Right ventricle myocardium inferior (tissue), 1 donor: ENCODE data around the gene KEAP1. TPM values are rescaled to one million over a fixed set of nuclear protein-coding genes. Genes with fewer than 3 reads are reported as not detected.
"Not testable (repeated sequence)": the region's sequence is repeated elsewhere in the genome, so short reads cannot be mapped to it uniquely, and the experiment has no call there.

ENCODE experiments used
- ATAC-seq: fragments of 200-7000 bp; cut with Tn5 transposase; one replicate; pipeline ENCODE4 v1.9.1; 2020; ENCODE audit warnings: mild to moderate bottlenecking, moderate library complexity
- DNase-seq: peaks from one replicate; pipeline ENCODE4 v3.0.0; 2021; ENCODE audit errors: missing footprints
- intact Hi-C: fragments of 100-400 bp; cut with DNase I; formaldehyde crosslinking; loops from one replicate; pipeline ENCODE4 v1.11.0; 2022
- microRNA-seq: library from miRNA; unstranded; fragments of <30 nt; microRNA quantifications from one replicate; pipeline ENCODE4 v1.2.0, GENCODE V29; 2020
- total RNA-seq: library from RNA; stranded (reverse); fragmentation: NEBNext Ultra II Directional; extraction: Animal tissue kit (Norgen Biotek cat#: 25700); gene quantifications from one replicate; pipeline ENCODE4 v1.2.1, GENCODE V29; 2021
- donor health status: DM: no; HTN: yes; CAD: no; lungs with severe emphysema.

KEAP1 gene
- total RNA-seq, 1 donor from 2014 or later, result 82.8 TPM

DNA sequence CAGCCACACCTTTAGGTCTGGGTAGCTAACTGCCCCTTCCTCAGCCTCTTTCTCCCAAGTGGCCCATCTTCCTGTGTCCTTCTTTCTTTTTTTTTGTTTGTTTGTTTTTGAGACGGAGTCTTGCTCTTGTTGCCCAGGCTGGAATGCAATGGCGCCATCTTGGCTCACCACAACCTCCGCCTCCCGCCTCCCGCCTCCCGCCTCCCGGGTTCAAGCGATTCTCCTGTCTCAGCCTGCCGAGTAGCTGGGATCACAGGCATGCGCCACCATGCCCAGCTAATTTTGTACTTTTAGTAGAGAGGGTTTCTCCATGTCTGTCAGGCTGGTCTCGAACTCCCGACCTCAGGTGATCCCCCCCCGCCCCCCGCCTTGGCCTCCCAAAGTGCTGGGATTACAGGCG is 41.1 kb downstream of the KEAP1 start:
- intact Hi-C loops, ATAC-seq: not testable (repeated sequence)
- DNase-seq, result peak; percentile 39

DNA sequence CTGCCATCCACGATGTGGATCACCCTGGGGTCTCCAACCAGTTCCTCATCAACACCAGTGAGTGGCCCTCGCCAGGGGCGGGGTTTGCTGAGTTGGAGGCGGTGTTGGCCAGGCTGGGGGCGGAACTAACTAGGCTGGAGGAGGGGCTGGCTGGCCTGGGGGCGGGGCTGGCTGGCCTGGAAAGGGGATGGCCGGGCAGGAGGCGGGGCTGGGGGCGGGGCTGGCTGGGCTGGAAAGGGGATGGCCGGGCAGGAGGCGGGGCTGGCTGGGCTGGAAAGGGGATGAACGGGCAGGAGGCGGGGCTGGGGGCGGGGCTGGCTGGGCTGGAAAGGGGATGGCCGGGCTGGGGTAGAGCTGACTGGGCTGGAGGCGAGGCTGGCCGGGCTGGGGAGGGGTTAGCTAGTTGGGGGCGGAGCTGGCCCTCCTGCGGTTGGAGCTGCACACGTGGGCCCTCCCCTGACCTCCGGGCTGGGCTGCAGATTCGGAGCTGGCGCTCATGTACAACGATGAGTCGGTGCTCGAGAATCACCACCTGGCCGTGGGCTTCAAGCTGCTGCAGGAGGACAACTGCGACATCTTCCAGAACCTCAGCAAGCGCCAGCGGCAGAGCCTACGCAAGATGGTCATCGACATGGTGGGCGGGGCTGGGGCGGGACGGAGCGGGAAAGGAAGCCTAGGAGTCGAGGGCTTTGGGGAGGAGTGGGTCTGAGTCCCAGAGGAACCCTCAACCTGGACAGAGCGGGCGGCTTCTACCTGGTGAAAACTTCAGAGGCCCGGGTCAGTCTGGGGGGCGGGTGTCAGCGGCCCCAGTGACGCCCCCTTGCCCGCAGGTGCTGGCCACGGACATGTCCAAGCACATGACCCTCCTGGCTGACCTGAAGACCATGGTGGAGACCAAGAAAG is 41.9 kb downstream of the KEAP1 start:
- peak; percentile 96 for ATAC-seq
- intact Hi-C loops, result no loop called here

DNA sequence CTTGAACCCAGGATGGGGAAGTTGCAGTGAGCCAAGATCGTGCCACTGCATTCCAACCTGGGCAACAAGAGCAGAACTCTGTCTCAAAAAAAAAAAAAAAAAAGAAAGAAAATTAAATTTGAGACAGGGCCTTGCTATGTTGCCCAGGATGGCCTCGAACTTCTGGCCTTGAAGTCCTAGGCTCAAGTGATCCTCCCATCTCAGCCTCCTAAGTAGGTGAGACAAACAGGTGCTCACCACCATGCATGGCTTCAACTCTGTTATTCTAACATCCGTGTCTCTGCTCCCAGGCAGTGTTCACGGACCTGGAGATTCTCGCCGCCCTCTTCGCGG is 42.5 kb downstream of the KEAP1 start:
- intact Hi-C loops, result no loop called here
- DNase-seq, result no peak
- ATAC-seq, result no peak

More for the DNA sequence above, 41.9 kb downstream of the KEAP1 start:
- DNase-seq, result peak; percentile 95

DNA sequence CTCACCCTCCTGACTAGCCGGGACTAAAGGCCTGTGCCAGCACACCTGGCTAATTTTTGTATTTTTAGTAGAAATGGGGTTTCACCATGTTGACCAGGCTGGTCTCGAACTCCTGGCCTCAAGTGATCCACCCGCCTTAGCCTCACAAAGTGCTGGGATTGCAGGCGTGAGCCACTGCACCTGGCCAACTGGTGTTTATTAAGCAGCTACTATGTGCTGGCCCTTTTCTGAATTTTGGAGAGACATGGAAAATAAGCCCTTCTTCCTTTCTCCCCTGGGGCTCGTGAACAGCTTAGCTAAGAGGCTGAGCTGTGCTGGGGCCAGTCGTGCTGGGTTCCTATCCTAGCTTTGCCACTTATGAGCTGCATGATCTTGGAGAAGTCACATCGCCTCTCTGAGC is 44.4 kb downstream of the KEAP1 start:
- ATAC-seq, intact Hi-C loops: not testable (repeated sequence)
- DNase-seq, result peak; percentile 2

DNA sequence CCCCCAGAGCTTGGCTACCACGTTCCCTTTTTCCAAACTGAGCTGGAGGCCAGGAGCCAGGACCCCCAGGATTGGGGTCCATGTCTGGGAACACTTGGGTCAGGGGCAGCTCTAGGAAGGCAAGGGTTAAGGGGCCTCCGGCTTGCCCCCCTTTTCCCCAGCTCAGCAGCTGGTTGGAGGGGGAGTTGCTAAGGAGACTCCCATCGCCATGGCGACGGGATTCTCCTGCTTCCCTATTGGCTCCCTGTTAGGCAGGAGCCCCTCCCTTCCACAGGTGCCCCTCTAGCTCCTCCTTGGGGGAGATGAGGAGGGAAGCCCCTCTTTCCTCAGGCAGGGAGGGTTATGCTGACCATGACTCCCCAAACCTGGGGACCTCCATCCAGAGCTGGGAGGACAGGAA is 48.9 kb downstream of the KEAP1 start:
- DNase-seq (peak; percentile 8), ATAC-seq (no peak)
- intact Hi-C loops, result no loop called here

DNA sequence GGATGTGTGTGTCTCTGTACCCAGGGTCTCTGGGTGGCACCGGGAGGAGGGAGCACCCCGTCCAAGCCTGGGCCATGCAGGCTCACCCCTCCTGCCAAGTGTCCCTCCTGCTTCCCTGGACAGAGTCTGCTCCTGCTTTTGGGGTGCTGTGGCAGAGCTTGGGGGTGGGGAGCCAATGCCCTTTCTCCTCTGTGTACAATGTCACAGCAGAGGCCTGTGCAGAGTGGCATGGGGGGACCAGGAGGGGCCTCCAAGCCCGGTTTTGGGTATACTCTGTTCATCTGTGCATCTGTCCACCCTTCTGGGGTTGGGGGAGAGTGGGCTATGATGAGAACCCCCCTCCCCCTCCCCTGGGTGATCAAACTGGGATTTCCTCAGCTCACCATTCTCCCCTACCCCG is 49.3 kb downstream of the KEAP1 start:
- peak; percentile 40 for DNase-seq
- intact Hi-C loops, result no loop called here
- no peak for ATAC-seq

DNA sequence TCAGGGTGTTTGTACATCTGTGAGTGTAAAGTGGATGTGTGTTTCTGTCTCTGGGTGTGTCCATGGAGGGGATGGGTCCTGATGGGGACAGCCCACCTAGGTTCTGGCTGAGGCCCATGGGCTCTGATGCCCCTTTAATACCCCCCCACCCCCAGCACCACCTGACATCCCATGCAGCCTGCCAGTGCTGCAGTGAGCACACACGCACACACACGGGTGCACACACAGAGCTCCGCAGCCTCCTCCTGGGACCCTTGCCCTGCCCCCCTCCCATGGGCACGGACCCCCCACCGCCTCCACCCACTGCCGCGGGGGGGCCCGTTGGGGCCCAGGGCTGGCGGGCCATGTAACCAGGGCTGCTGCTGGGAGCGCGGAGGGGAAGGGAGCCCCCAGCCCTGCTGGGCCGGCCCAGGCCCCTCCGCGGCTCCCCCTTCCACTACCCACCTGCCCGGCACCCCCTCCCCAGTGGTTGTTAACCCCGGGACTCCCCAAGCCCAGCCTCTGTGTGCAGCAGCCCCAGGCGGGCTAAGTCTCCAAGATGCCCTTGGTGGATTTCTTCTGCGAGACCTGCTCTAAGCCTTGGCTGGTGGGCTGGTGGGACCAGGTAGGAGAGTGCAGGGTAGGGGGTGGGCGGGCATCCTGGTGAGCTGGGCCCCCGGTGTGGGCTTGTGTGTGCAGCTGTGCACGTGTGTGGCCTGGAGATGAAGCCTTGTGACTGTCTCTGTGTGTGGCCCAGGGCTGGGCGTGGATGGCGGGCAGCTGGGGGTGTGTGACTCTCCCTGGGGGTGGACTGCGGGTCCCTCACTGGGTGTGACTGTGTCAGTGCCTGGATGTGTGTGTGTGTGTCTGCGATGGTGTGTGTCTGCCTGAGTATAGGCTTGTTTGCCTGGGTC is 50.2 kb downstream of the KEAP1 start:
- intact Hi-C loops, result no loop called here
- ATAC-seq, result no peak
- DNase-seq, result peak; percentile 67

DNA sequence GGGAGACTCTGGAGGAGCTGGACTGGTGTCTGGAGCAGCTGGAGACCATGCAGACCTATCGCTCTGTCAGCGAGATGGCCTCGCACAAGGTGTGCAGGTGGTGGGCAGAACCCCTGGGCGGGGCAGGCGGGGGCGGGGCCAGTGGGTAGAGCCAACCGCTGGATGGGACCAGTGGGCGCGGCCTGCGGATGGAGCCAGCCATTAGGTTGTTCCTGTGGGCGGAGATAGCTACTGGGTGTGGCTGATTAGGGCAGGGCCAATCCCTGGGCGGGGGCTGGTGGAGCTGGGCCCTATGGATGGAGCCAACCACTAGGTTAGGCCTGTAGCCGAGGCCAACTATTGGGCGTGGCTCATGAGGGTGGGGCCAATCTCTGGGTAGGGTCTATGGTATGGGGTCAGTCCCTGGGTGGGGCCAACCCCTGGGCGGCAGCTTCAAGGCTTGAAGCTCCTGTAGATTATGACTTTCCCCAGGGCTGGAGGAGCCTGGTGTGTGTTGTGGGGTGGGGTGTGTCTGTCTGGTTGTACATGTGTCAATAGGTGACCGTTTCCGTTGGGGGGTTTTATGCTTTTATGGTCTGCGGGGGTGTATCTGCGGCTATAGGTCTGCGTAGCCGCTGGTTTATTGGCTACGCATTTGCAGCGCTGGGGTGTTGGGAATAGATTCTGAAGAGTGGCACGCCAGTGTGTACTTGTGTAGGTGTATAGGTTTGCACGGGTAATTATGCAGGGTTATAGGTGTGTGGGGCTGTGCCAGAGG is 52.1 kb downstream of the KEAP1 start:
- ATAC-seq, result no peak
- intact Hi-C loops, result no loop called here
- peak; percentile 20 for DNase-seq

DNA sequence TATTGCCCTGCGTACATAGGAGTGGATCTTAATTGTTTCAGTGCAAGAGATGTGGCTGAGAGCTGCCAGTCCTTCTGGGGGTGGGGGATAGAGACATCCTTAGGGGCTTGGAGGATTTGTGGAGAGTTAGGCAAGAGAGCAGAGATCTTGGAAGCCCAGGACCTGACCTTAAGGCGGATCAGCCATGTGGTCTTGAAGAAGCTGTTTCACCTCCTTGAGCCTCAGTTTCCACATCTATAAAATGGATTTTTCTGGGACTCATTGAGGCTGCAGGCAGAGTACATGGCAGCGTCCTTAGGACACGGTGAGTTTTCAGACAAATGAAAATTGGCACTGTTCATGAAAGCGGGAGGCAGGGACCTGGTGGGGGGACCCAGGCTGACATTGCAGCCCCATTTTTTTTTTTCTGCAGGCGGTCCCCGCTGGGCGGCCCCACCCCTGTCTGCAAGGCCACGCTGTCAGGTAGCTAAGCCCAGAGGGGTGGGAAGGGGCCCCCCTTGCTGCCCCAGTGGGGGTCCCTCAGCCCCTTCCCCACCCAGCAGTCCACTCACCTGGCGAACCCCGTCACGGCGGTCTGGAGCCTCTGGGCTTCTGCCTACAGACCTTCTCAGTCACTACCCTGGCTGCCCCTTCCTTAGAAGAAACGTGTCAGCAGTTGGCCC is 52.8 kb downstream of the KEAP1 start:
- DNase-seq (no peak), ATAC-seq (no peak)
- intact Hi-C loops, result no loop called here

DNA sequence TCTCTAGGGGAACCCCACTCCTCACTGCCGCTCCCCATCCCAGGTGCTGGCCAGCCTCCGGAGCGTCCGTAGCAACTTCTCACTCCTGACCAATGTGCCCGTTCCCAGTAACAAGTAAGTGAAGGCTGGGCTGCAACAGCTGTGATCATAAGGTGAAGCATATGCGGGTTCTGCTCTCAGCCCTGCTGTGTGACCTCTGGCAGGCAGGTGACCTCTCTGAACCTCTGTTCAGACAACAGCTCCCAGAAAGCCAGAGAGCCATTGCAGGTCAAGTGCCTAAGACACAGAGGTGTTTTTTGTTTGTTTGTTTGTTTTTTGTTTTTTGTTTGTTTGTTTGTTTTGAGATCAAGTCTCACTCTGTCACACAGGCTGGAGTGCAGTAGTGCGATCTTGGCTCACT is 54.1 kb downstream of the KEAP1 start:
- DNase-seq (no peak), ATAC-seq (no peak)
- intact Hi-C loops, result no loop called here

DNA sequence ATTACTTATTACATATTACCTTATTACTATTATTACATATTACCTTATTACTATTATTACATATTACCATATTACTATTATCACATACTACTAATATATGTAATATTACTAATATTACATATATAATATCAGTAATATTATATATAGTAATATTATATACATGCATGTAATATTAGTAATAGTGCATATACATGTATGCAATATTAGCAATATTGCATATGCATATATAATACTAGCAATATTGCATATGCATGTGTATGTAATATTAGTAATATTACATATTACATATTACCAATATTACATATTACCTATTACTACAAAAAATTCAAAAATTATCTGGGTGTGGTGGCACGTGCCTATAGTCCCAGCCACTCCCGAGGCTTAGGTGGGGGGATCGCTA is 60.5 kb downstream of the KEAP1 start:
- no peak for DNase-seq
- intact Hi-C loops, result no loop called here
- no peak for ATAC-seq

DNA sequence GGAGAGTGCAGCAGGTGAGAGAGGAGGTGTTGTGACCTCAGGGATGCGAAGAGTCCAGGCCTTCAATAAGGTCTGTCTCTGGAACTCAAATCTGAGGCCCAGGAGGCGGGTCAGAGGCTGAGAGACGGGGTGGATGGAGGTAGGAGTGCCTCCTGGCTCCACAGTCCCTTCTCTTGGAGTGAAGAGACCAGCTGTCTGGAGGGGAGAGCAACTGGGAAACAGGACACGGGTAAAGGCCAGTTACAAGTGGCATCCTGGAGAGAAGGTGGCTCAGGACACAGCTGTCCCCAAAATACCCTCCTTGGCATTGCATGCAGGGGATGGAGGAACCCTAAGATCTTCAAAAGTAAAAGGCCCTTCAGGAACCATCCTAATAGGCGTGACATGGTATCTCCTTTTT is 63.6 kb downstream of the KEAP1 start:
- ATAC-seq, result no peak
- DNase-seq, result no peak
- intact Hi-C loops, result no loop called here

Small RNA genes within 50 kb of the gene (microRNA-seq; reads per million reads assigned to microRNA genes)
- gene MIR1238, result not detected

Other genes starting within 250 kb of the KEAP1 start
- 8.6 TPM for gene ICAM1, start 232.2 kb downstream of the KEAP1 start, total RNA-seq
- gene ICAM4, start 216.4 kb downstream of the KEAP1 start, total RNA-seq, result 0.30 TPM
- gene ICAM5, start 213.4 kb downstream of the KEAP1 start, total RNA-seq, result 0.38 TPM
- 0.65 TPM for gene ZGLP1, start 193.5 kb downstream of the KEAP1 start, total RNA-seq
- 20.1 TPM for gene FDX2, start 187.3 kb downstream of the KEAP1 start, total RNA-seq
- 10.1 TPM for gene RAVER1, start 169.8 kb downstream of the KEAP1 start, total RNA-seq
- gene ICAM3, start 163.7 kb downstream of the KEAP1 start, total RNA-seq, result 36.7 TPM
- 67.1 TPM for gene TYK2, start 122.8 kb downstream of the KEAP1 start, total RNA-seq
- gene CDC37, start 99.8 kb downstream of the KEAP1 start, total RNA-seq, result 155 TPM
- 37.0 TPM for gene PDE4A, start 82.8 kb downstream of the KEAP1 start, total RNA-seq
- gene S1PR5, start 14.1 kb upstream of the KEAP1 start, total RNA-seq, result 0.27 TPM
- gene ATG4D, start 40.5 kb upstream of the KEAP1 start, total RNA-seq, result 47.6 TPM
- gene KRI1, start 62.7 kb upstream of the KEAP1 start, total RNA-seq, result 10.8 TPM
- gene CDKN2D, start 65.6 kb upstream of the KEAP1 start, total RNA-seq, result 9.9 TPM
- gene AP1M2, start 84.0 kb upstream of the KEAP1 start, total RNA-seq, result not detected
- 71.4 TPM for gene SLC44A2, start 122.2 kb upstream of the KEAP1 start, total RNA-seq
- 101 TPM for gene ILF3, start 151.0 kb upstream of the KEAP1 start, total RNA-seq
- 28.0 TPM for gene QTRT1, start 198.1 kb upstream of the KEAP1 start, total RNA-seq
- 177 TPM for gene DNM2, start 214.7 kb upstream of the KEAP1 start, total RNA-seq